H1 (cell line): ENCODE results near the gene MRPS16. TPM values are rescaled to one million over a fixed set of nuclear protein-coding genes. Genes with fewer than 3 reads are reported as not detected.

Experiments used
- CTCF ChIA-PET: fragments of 300-600 bp; sonication (Branson Sonifier 250); formaldehyde crosslinking; loops from one replicate; lab custom pipeline; 2021; ENCODE audit not compliant: partially characterized antibody; lab: Charles Lee
- POLR2A ChIA-PET: fragments of 300-600 bp; sonication (Branson Sonifier 250); formaldehyde crosslinking; loops from one replicate; lab custom pipeline; 2021; ENCODE audit warnings: inconsistent platforms; ENCODE audit not compliant: partially characterized antibody; lab: Charles Lee
- DNase-seq, 2 experiments: peaks; one replicate each; pipeline versions ENCODE4 v3.0.0 to v3.0.0-alpha.2; 2010 to 2022; ENCODE audit warnings: low spot score in 2 of 2, low read depth in 1 of 2, mixed read lengths in 1 of 2
- FAIRE-seq: peaks from 2 replicates; lab custom pipeline; 2011; peaks lifted over from hg19 to GRCh38; lab: Jason Lieb, UNC
- H2AFZ ChIP-seq: 2 replicates; pipeline ENCODE4 v1.8.1; 2012; ENCODE audit warnings: low read length, inconsistent platforms
- H2AK5ac ChIP-seq: 2 replicates; pipeline ENCODE4 v1.6.1; 2013; ENCODE audit warnings: low read depth, low read length
- H2BK120ac ChIP-seq: replicated peaks from 2 replicates; pipeline ENCODE3; 2013; ENCODE audit warnings: low read depth, low read length, inconsistent platforms
- H2BK12ac ChIP-seq: 2 replicates; pipeline ENCODE4 v1.6.1; 2013; ENCODE audit warnings: low read depth, low read length
- H2BK15ac ChIP-seq: 2 replicates; pipeline ENCODE4 v1.6.1; 2013; ENCODE audit warnings: low read length
- H2BK20ac ChIP-seq: 2 replicates; pipeline ENCODE4 v1.6.1; 2013; ENCODE audit warnings: low read length
- H2BK5ac ChIP-seq: 2 replicates; pipeline ENCODE4 v1.6.1; 2013; ENCODE audit warnings: low read depth, low read length
- H3K14ac ChIP-seq: 2 replicates; pipeline ENCODE4 v1.6.1; 2013; ENCODE audit warnings: inconsistent platforms; ENCODE audit not compliant: insufficient read length
- H3K18ac ChIP-seq: 2 replicates; pipeline ENCODE4 v1.6.1; 2013; ENCODE audit warnings: low read length; ENCODE audit errors: extremely low read depth
- H3K23ac ChIP-seq: 2 replicates; pipeline ENCODE4 v1.6.1; 2013; ENCODE audit warnings: inconsistent platforms; ENCODE audit not compliant: insufficient read length
- H3K23me2 ChIP-seq: 2 replicates; pipeline ENCODE4 v1.6.1; 2013; ENCODE audit warnings: low read depth, low read length
- H3K27ac ChIP-seq: 2 replicates; pipeline ENCODE4 v1.6.1; 2011; ENCODE audit warnings: low read depth, low read length, inconsistent platforms
- H3K27me3 ChIP-seq, 4 experiments: replicated peaks in 1 of 4; 1 replicate in 1 of 4; 2 replicates in 3 of 4; pipeline versions ENCODE4 v1.6.1 to v1.8.1; 2011 to 2013; ENCODE audit warnings: low read length in 3 of 4, mild to moderate bottlenecking in 3 of 4, inconsistent platforms in 2 of 4, mixed read lengths in 2 of 4, moderate library complexity in 1 of 4; ENCODE audit not compliant: control insufficient read depth in 3 of 4, insufficient read depth in 3 of 4; ENCODE audit errors: extremely low read depth in 1 of 4
- H3K36me3 ChIP-seq, 4 experiments: 2 replicates each; pipeline versions ENCODE4 v1.6.1 to v1.8.1; 2011 to 2013; ENCODE audit warnings: mild to moderate bottlenecking in 4 of 4, low read length in 3 of 4, moderate library complexity in 2 of 4, control low read depth in 1 of 4, inconsistent platforms in 1 of 4; ENCODE audit not compliant: insufficient read depth in 4 of 4, control insufficient read depth in 2 of 4
- H3K4ac ChIP-seq: replicated peaks from 2 replicates; pipeline ENCODE3; 2013; ENCODE audit warnings: low read length, low read depth, mixed read lengths, inconsistent platforms; ENCODE audit not compliant: insufficient read length
- H3K4me1 ChIP-seq, 4 experiments: replicated peaks in 1 of 4; 1 replicate in 1 of 4; 2 replicates in 3 of 4; pipeline versions ENCODE4 v1.6.1 to v1.8.1; 2011 to 2013; ENCODE audit warnings: low read length in 3 of 4, inconsistent platforms in 2 of 4, mixed read lengths in 1 of 4; ENCODE audit not compliant: insufficient read depth in 4 of 4, control insufficient read depth in 3 of 4
- H3K4me2 ChIP-seq, 2 experiments: 2 replicates each; pipeline versions ENCODE4 v1.6.1 to v1.8.1; 2011 to 2013; ENCODE audit warnings: low read depth in 2 of 2, low read length in 2 of 2, control low read depth in 1 of 2, inconsistent platforms in 1 of 2, mild to moderate bottlenecking in 1 of 2; ENCODE audit not compliant: insufficient read depth in 1 of 2
- H3K4me3 ChIP-seq, 4 experiments: fragments of 200-600, 300-600 bp in 1 of 4; sonication (generic), shearing (Covaris generic), sonication (Bioruptor Twin) in 1 of 4; 2 replicates each; pipeline versions ENCODE4 v1.5.1 to v1.8.1; 2011 to 2016; ENCODE audit warnings: low read length in 4 of 4, low read depth in 3 of 4, control low read depth in 2 of 4, inconsistent platforms in 2 of 4, mild to moderate bottlenecking in 2 of 4, mixed read lengths in 1 of 4, moderate library complexity in 1 of 4; ENCODE audit not compliant: insufficient read depth in 2 of 4; ENCODE audit errors: extremely low read depth in 1 of 4
- H3K56ac ChIP-seq: replicated peaks from 2 replicates; pipeline ENCODE3; 2013; ENCODE audit warnings: low read depth, mild to moderate bottlenecking, mixed read lengths, low read length, inconsistent platforms; ENCODE audit not compliant: insufficient read length
- H3K79me1 ChIP-seq: 2 replicates; pipeline ENCODE4 v1.6.1; 2013; ENCODE audit warnings: low read depth, low read length, control low read depth
- H3K79me2 ChIP-seq, 2 experiments: 2 replicates each; pipeline versions ENCODE4 v1.6.1 to v1.8.1; 2012 to 2013; ENCODE audit warnings: low read length in 2 of 2, mild to moderate bottlenecking in 2 of 2, inconsistent platforms in 1 of 2; ENCODE audit not compliant: insufficient read depth in 2 of 2, control insufficient read depth in 1 of 2
- H3K9ac ChIP-seq, 4 experiments: replicated peaks in 1 of 4; 1 replicate in 1 of 4; 2 replicates in 3 of 4; pipeline versions ENCODE4 v1.6.1 to v1.8.1; 2011 to 2013; ENCODE audit warnings: low read depth in 3 of 4, low read length in 3 of 4, control low read depth in 2 of 4, mild to moderate bottlenecking in 2 of 4, moderate library complexity in 2 of 4, inconsistent platforms in 1 of 4; ENCODE audit errors: extremely low read depth in 1 of 4
- H3K9me3 ChIP-seq, 2 experiments: 2 replicates each; pipeline versions ENCODE4 v1.6.1 to v1.8.1; 2012 to 2013; ENCODE audit warnings: mild to moderate bottlenecking in 2 of 2, moderate library complexity in 2 of 2, control low read depth in 1 of 2, inconsistent platforms in 1 of 2, low read depth in 1 of 2, low read length in 1 of 2, mixed read lengths in 1 of 2; ENCODE audit not compliant: insufficient read depth in 2 of 2
- H4K20me1 ChIP-seq, 2 experiments: replicated peaks in 1 of 2; 2 replicates each; pipeline versions ENCODE3 to v1.8.1; 2011 to 2013; ENCODE audit warnings: inconsistent platforms in 2 of 2, low read length in 2 of 2, mild to moderate bottlenecking in 1 of 2; ENCODE audit not compliant: insufficient read depth in 2 of 2, control insufficient read depth in 1 of 2
- H4K5ac ChIP-seq: 2 replicates; pipeline ENCODE4 v1.6.1; 2013; ENCODE audit warnings: low read length, low read depth, mixed read lengths, inconsistent platforms; ENCODE audit not compliant: insufficient read length
- H4K8ac ChIP-seq: 2 replicates; pipeline ENCODE4 v1.8.0; 2013; ENCODE audit warnings: mild to moderate bottlenecking, moderate library complexity, low read length, inconsistent platforms; ENCODE audit not compliant: insufficient read depth; ENCODE audit errors: extremely low read depth
- H4K91ac ChIP-seq: replicated peaks from 2 replicates; pipeline ENCODE3; 2013; ENCODE audit warnings: low read length, mixed read lengths, inconsistent platforms; ENCODE audit not compliant: insufficient read length
- ASH2L ChIP-seq: fragments of 200-600, 300-600 bp; sonication (generic); IDR thresholded peaks from one replicate; pipeline ENCODE4 v1.7.1; 2017; ENCODE audit warnings: low read length
- EGR1 ChIP-seq: IDR thresholded peaks from 2 replicates; pipeline ENCODE4 v1.6.1; 2011; ENCODE audit warnings: low read depth, low read length, borderline replicate concordance
- SP1 ChIP-seq: IDR thresholded peaks from 2 replicates; pipeline ENCODE4 v1.6.1; 2011; ENCODE audit warnings: low read depth, low read length
- TBP ChIP-seq: IDR thresholded peaks from 2 replicates; pipeline ENCODE4 v1.6.1; 2011; ENCODE audit warnings: low read depth, low read length, improper control_type of control experiment
- TEAD4 ChIP-seq: IDR thresholded peaks from 2 replicates; pipeline ENCODE4 v1.6.1; 2012; ENCODE audit warnings: low read depth, low read length, inconsistent platforms, mixed read lengths
- WGBS, 2 experiments: shearing (Covaris generic) in 1 of 2; methylation state at CpG; one replicate each; pipeline versions ENCODE4 v1.1.6 to v1.1.7; 2013 to 2015; ENCODE audit warnings: low lambda C conversion rate in 2 of 2, mixed read lengths in 2 of 2, inconsistent platforms in 1 of 2, low coverage in 1 of 2, missing lambda C conversion rate in 1 of 2; ENCODE audit not compliant: insufficient replicate concordance in 2 of 2, insufficient coverage in 1 of 2, insufficient read length in 1 of 2; ENCODE audit errors: extremely low coverage in 1 of 2, missing lambda C conversion rate in 1 of 2; 5-methylcytosine and 5-hydroxymethylcytosine counted together
- polyA plus RNA-seq, 7 experiments: library from polyadenylated mRNA; depleted of rRNA in 3 of 7; stranded (reverse) in 5 of 7; unstranded in 2 of 7; fragments of >200 nt in 5 of 7; fragments of 200-250 nt in 2 of 7; gene quantifications; 1 replicate in 5 of 7; 2 replicates in 1 of 7; 4 replicates in 1 of 7; pipeline versions ENCODE4 v1.2.1 to v1.2.3, GENCODE V29; 2011 to 2013; ENCODE audit warnings: missing spikeins in 2 of 7, mixed read lengths in 2 of 7
- total RNA-seq: library from RNA; stranded (reverse); fragmentation: NEBNext Ultra II Directional; extraction: Animal tissue kit (Norgen Biotek cat#: 25700); gene quantifications from 2 replicates; pipeline ENCODE4 v1.2.1, GENCODE V29; 2021

Gene MRPS16
- total and polyA plus RNA-seq, 2 of the 8 experiments (the other 6 are each of a cell fraction or from before 2014, with no cell fraction given): 125 to 203 TPM

- DNase-seq: no peak
- no peaks in the 10 kb centered on the region for H3K23me2 ChIP-seq
- H3K4ac ChIP-seq: no peak overlapping the region
- H3K23ac ChIP-seq: no peak overlapping the region
- H2BK12ac ChIP-seq: no peak overlapping the region
- no peak overlapping the region for H4K91ac ChIP-seq
- H3K4me2 ChIP-seq: no peak overlapping the region
- H3K18ac ChIP-seq: no peak overlapping the region
- no peaks in the 10 kb centered on the region for H3K27me3 ChIP-seq
- H2AFZ ChIP-seq: no peak overlapping the region
- H3K4me3 ChIP-seq: no peak overlapping the region
- POLR2A ChIA-PET: interaction anchor here (1.6 to 2.6 kb wide), 3 partner anchors 8 to 16 kb away, joined by 4 to 8 read pairs (median 7); partner anchors contain the start of gene DNAJC9
- no peaks in the 10 kb centered on the region for H4K20me1 ChIP-seq
- H4K5ac ChIP-seq: no peak overlapping the region
- CTCF ChIA-PET: interaction anchor here (1.0 to 2.5 kb wide), 9 partner anchors 9 to 122 kb away, joined by 3 to 18 read pairs (median 7); partner anchors contain the start of gene MRPS16
- no peak overlapping the region for H2BK5ac ChIP-seq
- no peak for TF ChIP-seq TEAD4
- TF ChIP-seq EGR1: no peak
- no peak for TF ChIP-seq ASH2L
- TF ChIP-seq SP1: no peak
- TF ChIP-seq TBP: no peak
- H3K79me1 ChIP-seq: no peaks in the 10 kb centered on the region
- H4K8ac ChIP-seq: no peak overlapping the region
- H2BK15ac ChIP-seq: no peak overlapping the region
- H3K4me1 ChIP-seq: no peaks in the 10 kb centered on the region
- no peak overlapping the region for H2BK120ac ChIP-seq
- H3K14ac ChIP-seq: no peak overlapping the region
- WGBS, 2 experiments: 75% methylated on average over 5 of the region's 5 CpGs; no CpG with 5 or more reads in 1 of the 2 experiments
- H3K79me2 ChIP-seq: no peaks in the 10 kb centered on the region
- no peak overlapping the region for H2AK5ac ChIP-seq
- no peak overlapping the region for H3K9ac ChIP-seq
- no peak for FAIRE-seq
- H3K27ac ChIP-seq: no peak overlapping the region
- H3K9me3 ChIP-seq: peaks cover 6 to 7% of the 10 kb centered on the region in 2 experiments; a peak in 1 of 4 replicates
- H2BK20ac ChIP-seq: no peak overlapping the region
- H3K36me3 ChIP-seq: no peaks in the 10 kb centered on the region
- H3K56ac ChIP-seq: no peak overlapping the region
Measured at GRCh38 chr10:73262880-73263555, 10.6 kb upstream of the MRPS16 start.
